OCI-LY3 (cell line): ENCODE data around the gene TEX264.

Source experiments
- EZH2phosphoT487 ChIP-seq: fragments of 200-600 bp; shearing (Covaris generic); IDR thresholded peaks from 2 replicates; pipeline ENCODE4 v1.6.1; 2018; ENCODE audit warnings: antibody characterized with exemption, mixed run types, low read depth
- TF ChIP-seq, protein P1 (sequence below): fragments of 200-600, 300-600 bp; sonication (generic); IDR thresholded peaks from 2 replicates; pipeline ENCODE4 v1.5.1; 2014; ENCODE audit warnings: antibody characterized with exemption, low read length, low read depth

DNA sequence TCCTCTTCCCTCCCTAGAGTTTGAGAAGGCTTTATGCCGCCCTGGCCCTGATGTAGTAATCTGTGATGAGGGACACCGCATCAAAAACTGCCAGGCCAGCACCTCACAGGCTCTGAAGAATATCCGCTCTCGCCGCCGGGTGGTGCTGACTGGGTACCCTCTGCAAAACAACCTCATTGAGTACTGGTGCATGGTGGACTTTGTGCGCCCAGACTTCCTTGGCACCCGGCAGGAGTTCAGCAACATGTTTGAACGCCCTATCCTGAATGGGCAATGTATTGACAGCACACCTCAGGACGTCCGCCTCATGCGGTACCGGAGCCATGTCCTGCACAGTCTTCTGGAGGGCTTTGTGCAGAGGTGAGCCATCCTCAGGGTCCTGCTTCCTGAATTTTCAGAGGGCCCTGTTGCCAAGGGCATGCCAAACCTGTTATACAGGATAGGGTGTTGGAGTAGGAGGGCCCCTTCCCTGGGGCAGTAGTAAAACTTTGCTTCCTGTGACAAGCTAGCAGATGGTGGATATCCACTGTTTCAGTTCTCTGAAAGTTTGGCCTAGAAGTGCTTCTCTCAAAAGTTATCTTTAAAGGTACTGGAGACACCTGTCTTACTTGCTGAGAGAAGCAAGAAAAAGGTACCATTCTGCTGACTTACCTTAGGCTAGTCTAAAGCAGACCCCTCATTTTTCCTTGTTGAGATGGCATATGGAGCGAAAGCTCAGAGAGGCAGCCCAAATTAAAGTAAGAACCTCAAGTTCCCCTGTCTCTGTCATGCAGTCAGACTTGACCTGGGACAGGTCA, 33.7 kb upstream of the TEX264 start:
- TF ChIP-seq, protein P1, sequence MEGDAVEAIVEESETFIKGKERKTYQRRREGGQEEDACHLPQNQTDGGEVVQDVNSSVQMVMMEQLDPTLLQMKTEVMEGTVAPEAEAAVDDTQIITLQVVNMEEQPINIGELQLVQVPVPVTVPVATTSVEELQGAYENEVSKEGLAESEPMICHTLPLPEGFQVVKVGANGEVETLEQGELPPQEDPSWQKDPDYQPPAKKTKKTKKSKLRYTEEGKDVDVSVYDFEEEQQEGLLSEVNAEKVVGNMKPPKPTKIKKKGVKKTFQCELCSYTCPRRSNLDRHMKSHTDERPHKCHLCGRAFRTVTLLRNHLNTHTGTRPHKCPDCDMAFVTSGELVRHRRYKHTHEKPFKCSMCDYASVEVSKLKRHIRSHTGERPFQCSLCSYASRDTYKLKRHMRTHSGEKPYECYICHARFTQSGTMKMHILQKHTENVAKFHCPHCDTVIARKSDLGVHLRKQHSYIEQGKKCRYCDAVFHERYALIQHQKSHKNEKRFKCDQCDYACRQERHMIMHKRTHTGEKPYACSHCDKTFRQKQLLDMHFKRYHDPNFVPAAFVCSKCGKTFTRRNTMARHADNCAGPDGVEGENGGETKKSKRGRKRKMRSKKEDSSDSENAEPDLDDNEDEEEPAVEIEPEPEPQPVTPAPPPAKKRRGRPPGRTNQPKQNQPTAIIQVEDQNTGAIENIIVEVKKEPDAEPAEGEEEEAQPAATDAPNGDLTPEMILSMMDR: no peak
- TF ChIP-seq EZH2phosphoT487: no peak
